ENCODE measurements around the gene KBTBD8.

Gene KBTBD8

GRCh38 chr3:67000009-67000408 lies 1.9 kb downstream of the KBTBD8 start:
- DNase-seq, result no peak

- no peak for DNase-seq
Measured at GRCh38 chr3:67001086-67001861, 3.2 kb downstream of the KBTBD8 start.

GRCh38 chr3:67005974-67006373 lies 7.9 kb downstream of the KBTBD8 start:
- no peak for DNase-seq

- no peak for DNase-seq
Measured at GRCh38 chr3:67006460-67006859, 8.4 kb downstream of the KBTBD8 start.

GRCh38 chr3:67008388-67008787 lies 10.3 kb downstream of the KBTBD8 start:
- DNase-seq, result no peak

GRCh38 chr3:67009716-67010115 lies 11.6 kb downstream of the KBTBD8 start:
- no peak for DNase-seq

- no peak for DNase-seq
Measured at GRCh38 chr3:67011414-67012131, 13.5 kb downstream of the KBTBD8 start.

- DNase-seq, result no peak
Measured at GRCh38 chr3:67012564-67012963, 14.5 kb downstream of the KBTBD8 start.

GRCh38 chr3:67015702-67016484 lies 17.8 kb downstream of the KBTBD8 start:
- no peak for DNase-seq

- no peak for DNase-seq
Measured at GRCh38 chr3:67016522-67017080, 18.5 kb downstream of the KBTBD8 start.

- DNase-seq, result no peak
Measured at GRCh38 chr3:67017211-67017610, 19.1 kb downstream of the KBTBD8 start.

GRCh38 chr3:67018105-67018788 lies 20.1 kb downstream of the KBTBD8 start:
- no peak for DNase-seq

GRCh38 chr3:67018789-67019526 lies 20.9 kb downstream of the KBTBD8 start:
- DNase-seq, result no peak

- DNase-seq, result no peak
Measured at GRCh38 chr3:67028001-67028784, 30.1 kb downstream of the KBTBD8 start.

- DNase-seq, result no peak
Measured at GRCh38 chr3:67030785-67031740, 33.0 kb downstream of the KBTBD8 start.

- DNase-seq, result no peak
Measured at GRCh38 chr3:67031986-67032385, 33.9 kb downstream of the KBTBD8 start.

- DNase-seq, result no peak
Measured at GRCh38 chr3:67033079-67033478, 35.0 kb downstream of the KBTBD8 start.

GRCh38 chr3:67034371-67034770 lies 36.3 kb downstream of the KBTBD8 start:
- no peak for DNase-seq

- DNase-seq, result no peak
Measured at GRCh38 chr3:67037615-67038014, 39.5 kb downstream of the KBTBD8 start.

- DNase-seq, result no peak
Measured at GRCh38 chr3:67044295-67044694, 46.2 kb downstream of the KBTBD8 start.
